NCI-H2107 treated with DMSO at 0.1 percent for 48 hours (cell line): ENCODE measurements around the gene PIK3CB.
"Not testable (repeated sequence)": the region's sequence is repeated elsewhere in the genome, so short reads cannot be mapped to it uniquely, and the experiment has no call there.

ENCODE experiments used
- DNase-seq: peaks from one replicate; lab custom pipeline; 2025; ENCODE audit not compliant: unreplicated experiment; lab: John Stamatoyannopoulos, UW

PIK3CB gene

GRCh38 chr3:138625707-138626365 is 208.9 kb downstream of the PIK3CB start:
- no peak for DNase-seq

GRCh38 chr3:138624518-138624917 is 210.2 kb downstream of the PIK3CB start:
- DNase-seq, result no peak

DNA sequence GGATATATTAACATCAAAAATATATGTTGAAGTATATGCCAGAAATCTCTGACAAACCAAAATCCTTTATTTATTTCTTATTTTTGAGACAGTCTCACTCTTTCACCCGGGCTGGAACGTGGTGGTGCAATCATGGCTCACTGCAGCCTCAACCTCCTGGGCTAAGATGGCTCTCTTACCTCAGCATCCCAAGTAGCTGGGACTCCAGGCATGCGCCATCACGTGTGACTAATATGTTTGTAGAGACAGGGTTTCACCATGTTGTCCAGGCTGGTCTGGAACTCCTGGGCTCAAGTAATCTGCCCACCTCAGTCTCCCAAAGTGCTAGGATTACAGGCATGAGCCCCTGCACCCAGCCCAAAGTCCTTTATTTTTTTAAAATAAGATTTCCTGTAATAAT is 214.3 kb downstream of the PIK3CB start:
- DNase-seq, result no peak

GRCh38 chr3:138615462-138615861 is 219.3 kb downstream of the PIK3CB start:
- DNase-seq, result no peak

- DNase-seq, result no peak
These were observed 224.8 kb downstream of the PIK3CB start for GRCh38 chr3:138609898-138610266.

- DNase-seq, result peak; percentile 59
These were observed 226.2 kb downstream of the PIK3CB start, which contains the start of gene FAIM for GRCh38 chr3:138608322-138609135. TSS of gene FAIM (plus strand) at chr3:138608771. CDS start at chr3:138619727, 10,956 bp downstream.

DNA sequence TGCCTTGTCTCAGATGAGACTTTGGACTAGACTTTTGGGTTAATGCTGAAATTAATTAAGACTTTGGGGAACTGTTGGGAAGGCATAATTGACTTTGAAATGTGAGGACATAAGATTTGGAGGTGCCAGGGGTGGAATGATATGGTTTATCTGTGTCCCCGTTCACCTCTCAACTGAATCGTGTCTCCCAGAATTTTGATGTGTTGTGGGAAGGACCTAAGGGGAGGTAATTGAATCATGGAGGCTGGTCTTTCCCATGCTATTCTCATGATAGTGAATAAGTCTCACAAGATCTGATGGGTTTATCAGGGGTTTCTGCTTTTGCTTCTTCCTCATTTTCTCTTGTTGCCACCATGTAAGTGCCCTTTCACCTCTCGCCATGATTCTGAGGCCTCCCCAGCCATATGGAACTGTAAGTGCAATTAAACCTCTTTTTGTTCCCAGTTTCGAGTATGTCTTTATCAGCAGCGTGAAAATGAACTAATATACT is 230.6 kb downstream of the PIK3CB start:
- DNase-seq, result not testable (repeated sequence)
